ENCODE data around the gene HMGA1.
"Not testable (repeated sequence)": the region's sequence is repeated elsewhere in the genome, so short reads cannot be mapped to it uniquely, and the experiment has no call there.

HMGA1 gene

DNA sequence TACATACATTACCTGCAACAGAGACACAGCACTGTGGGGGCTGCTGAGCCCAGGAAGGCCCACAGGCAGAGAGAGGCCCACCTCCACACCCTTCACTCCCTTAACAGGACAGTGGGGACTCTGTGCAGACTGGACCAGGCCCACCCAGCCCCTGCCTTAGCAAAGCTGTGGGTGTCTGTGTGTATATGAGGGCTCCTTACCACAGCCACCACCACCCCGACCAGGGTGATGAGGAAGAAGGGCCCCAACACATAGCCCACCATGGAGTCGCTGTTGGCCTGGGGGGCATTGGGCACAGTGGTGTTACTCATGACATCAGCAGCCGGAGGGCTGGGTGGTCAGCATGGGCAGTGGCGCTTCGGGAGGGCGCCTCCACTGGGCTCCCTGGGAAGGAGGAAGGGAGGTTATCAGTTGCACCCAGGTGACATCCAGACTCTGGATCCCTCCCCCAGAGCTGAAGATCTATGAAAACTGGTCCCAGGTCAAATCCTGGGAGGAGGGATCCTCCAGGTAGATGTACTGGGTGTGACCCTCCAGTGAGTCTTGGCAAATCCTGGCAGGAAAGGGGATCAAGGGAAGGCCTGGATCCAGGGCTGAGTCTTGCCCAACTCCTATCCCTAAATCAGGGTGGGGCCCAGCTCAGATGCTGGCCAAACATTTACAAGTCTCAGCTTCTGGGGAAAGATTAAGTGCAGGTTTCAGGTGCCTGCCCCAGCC is 11.0 kb downstream of the HMGA1 start:
- intact Hi-C loops (cut with DNase I), result loop anchor here (1.0 to 5.0 kb wide), 2 partner anchors 23 to 170 kb away; no protein-coding TSS in a partner anchor
- DNase-seq, result no peak

DNA sequence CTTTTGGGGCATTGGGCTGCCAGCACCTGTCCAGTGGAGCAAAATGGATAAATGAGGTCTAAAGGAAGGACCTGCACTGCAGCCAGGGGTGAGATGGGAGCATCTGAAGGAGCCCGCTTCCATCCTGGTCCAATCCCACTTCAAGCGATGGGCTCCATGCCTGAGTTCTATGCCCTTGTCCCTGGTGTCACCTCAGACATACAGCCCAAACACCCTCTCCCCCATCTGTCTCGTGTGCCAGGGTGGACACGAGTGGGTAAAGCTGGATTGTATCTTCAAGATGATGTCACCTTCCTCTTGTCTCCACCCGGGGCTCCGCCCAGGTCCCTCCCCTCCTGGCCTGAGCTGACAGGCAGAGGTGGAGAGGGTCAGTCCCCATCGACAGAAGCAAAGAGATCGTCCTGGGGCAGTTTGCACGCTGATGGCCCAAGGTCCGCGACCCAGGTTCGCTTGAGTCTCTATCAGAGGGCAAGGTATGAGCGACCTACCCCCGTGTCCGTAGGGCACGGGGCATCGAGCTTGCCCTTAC is 11.6 kb downstream of the HMGA1 start:
- intact Hi-C loops (cut with DNase I), result loop anchor here (1.0 to 5.0 kb wide), 2 partner anchors 24 to 169 kb away; no protein-coding TSS in a partner anchor
- peak in 23 of 42 donors; percentile 18 to 63 (median 45) for DNase-seq

DNA sequence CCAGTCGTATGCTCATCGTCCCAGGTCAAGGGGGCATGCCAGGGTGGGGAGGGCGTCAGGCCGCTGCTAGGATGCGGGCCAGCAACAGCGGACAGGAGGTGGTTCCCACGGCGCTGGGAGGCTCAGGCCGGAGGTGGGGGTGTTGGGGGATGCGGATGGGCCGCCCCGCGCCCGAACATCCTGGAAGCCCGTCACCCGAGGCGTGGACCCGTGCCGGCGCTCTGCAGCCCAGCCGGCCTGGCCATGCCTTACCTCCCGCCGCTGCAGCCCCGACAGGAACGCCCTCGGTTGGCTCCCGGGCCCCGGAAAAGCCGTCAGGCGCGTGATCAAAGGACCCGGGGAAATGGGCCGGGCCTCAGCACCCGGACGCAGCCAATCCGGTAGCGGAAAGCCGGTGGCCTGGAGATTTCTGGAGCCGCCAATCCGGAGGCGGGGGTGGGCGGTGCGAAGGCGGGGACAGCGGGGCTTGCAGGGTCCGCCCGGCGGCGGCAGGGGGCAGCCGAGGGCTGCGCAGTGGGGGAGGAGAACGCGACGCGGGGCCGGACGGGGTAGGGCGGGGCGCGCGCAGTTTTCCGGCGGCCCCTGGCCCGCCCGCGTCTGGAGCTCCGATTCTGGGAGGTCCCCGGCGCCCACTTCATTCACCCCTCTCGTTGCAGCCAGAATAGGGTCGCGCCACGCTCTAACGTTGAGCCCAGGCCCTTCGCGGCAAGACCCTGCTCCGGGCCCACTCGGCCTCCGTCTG is 12.2 kb downstream of the HMGA1 start, which contains the start of gene SMIM29:
Gene SMIM29 (minus strand): TSS at position 280 of the 742 bp plus-strand sequence. CDS start 1,215 bp downstream, outside the sequence.
- DNase-seq, result peak; percentile 92 to 99 (median 98)
- intact Hi-C loops (cut with DNase I), result loop anchor here (1.0 to 5.0 kb wide), 3 partner anchors 25 to 168 kb away; partner anchors contain the start of gene NUDT3

GRCh38 chr6:34249469-34250261 is 13.0 kb downstream of the HMGA1 start:
- DNase-seq, result peak in 1 of 42 donors; percentile 32
- intact Hi-C loops (cut with DNase I), result loop anchor here (1.0 to 5.0 kb wide), 2 partner anchors 143 to 168 kb away; partner anchors contain the start of gene NUDT3

DNA sequence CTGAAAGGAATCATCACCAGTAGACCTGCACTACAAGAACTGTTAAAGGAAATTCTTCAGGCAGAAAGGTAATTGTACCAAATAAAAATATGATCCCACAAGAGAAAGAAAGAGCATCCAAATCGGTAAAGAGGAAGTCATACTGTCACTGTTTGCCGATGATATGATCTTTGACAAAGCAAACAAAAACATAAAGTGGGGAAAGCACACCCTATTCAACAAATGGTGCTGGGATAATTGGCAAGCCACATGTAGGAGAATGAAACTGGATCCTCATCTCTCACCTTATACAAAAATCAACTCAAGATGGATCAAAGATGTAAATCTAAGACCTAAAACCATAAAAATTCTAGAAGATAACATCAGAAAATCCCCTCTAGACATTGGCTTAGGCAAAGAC is 15.7 kb downstream of the HMGA1 start:
- intact Hi-C loops (cut with DNase I); DNase-seq: not testable (repeated sequence)

DNA sequence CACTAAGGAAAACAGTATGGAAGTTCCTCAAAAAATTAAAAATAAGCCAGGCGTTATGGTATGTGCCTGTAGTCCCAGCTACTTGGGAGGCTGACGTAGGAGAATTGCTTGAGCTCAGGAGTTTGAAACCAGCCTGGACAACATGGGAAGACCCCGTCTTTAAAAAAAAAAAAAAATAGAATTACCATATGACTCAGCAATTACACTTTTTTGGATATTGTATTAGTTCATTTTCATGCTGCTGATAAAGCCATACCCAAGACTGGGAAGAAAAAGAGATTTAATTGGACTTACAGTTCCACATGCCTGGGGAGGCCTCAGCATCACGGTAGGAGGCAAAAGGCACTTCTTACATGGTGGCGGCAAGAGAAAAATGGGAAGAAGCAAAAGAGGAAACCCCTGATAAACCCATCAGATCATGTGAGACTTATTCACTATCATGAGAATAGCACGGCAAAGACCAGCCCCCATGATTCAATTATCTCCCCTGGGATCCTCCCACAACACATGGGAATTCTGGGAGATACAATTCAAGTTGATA is 22.9 kb downstream of the HMGA1 start:
- DNase-seq, result no peak
- intact Hi-C loops (cut with DNase I), result no loop called here

- no peak for DNase-seq
- intact Hi-C loops (cut with DNase I), result no loop called here
Measured at GRCh38 chr6:34260576-34261267, 24.0 kb downstream of the HMGA1 start.

DNA sequence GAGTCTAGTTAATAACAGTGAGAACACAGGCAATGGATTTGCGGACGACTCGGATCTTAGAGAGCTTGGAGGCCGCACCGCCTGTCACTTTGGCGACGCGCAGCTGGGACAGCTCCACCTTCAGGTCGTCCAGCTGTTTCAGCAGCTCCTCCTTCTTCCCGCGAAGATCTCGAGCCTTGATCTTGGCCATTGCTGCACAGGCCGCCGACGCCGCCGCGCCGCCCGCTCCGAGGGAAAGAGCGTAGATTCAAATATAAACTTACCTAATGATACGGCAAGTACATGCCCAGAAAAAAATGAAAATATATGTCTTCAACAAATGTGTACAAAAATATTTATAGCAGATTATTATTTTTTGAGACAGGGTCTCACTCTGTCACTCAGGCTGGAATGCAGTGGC is 26.8 kb downstream of the HMGA1 start:
- DNase-seq; intact Hi-C loops (cut with DNase I): not testable (repeated sequence)

- no peak for DNase-seq
- intact Hi-C loops (cut with DNase I), result no loop called here
Measured at GRCh38 chr6:34267746-34268145, 31.1 kb downstream of the HMGA1 start.

DNA sequence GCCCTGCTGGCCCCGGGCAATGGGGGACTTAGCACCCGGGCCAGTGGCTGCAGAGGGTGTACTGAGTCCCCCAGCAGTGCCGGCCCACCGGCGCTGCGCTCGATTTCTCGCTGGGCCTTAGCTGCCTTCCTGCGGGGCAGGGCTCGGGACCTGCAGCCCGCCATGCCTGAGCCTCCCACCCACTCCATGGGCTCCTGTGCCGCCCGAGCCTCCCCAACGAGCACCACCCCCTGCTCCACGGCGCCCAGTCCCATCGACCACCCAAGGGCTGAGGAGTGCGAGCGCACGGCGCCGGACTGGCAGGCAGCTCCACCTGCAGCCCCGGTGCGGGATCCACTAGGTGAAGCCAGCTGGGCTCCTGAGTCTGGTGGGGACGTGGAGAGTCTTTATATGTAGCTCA is 32.5 kb downstream of the HMGA1 start:
- not testable (repeated sequence) for DNase-seq

DNA sequence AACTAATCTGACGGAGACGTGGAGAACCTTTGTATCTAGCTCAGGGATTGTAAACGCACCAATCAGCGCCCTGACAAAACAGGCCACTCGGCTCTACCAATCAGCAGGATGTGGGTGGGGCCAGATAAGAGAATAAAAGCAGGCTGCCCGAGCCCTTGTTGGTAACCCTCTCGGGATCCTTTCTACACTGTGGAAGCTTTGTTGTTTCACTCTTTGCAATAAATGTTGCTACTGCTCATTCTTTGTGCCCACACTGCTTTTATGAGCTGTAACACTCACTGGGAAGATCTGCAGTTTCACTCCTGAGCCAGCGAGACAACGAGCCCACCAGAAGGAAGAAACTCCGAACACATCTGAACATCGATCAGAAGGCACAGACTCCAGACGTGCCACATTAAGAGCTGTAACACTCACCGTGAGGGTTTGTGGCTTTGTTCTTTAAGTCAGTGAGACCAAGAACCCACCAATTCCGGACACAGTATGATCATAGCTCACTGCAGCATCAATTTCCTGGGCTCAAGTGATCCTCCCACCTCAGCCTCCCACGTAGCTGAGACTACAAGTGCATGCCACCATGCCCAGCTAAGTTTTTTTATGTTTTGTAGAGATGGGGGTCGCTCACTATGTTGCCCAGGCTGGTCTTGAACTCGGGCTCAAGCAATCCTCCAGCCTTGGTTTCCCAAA is 33.1 kb downstream of the HMGA1 start:
- intact Hi-C loops (cut with DNase I); DNase-seq: not testable (repeated sequence)

More for the DNA sequence above, 32.5 kb downstream of the HMGA1 start:
- intact Hi-C loops (cut with DNase I), result not testable (repeated sequence)

DNA sequence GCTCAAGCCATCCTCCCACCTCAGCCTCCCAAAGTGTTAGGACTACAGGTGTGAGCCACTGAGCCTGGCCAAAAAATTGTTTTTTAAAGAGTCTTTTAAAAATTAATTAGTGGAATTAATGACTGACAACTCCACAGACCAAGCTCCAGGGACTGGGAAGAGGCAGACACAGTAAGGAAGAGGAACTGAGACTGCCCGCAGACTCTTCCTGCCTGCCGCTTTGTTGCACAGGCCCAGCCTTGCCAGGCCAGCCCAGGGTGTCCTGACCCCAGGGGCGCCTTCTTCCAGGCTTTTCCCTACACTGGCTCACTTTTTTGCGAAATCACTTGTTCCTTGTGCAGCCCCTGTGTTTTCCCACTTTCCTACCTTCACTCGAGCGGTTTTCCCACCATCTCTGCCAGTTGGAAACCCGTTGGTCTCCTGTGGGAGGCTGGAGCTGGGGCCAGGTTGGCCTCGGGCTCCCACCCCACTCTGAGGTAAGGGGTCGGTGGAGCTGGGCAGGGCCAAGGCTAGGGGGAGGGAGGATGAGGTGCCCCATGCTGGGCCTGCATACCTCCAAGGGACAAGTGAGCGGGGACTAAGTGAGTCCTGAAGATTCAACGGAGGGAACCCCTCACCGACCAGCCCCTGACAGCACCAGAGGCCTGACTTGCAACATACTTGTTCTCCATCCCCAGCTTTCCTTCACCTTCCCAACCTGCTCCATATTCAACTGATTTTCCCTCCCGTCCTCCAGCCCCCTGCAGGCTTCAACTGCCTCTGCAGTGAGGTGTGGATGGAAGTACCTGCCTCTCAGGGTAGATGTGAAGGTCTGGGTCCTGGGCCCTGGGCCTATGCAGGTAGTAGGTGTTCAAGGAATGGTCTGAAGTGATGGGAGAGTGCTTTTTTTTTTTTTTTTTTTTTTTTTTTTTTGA is 35.6 kb downstream of the HMGA1 start:
- peak in 14 of 42 donors; percentile 17 to 51 (median 32) for DNase-seq
- intact Hi-C loops (cut with DNase I), result no loop called here

GRCh38 chr6:34273242-34273805 is 36.7 kb downstream of the HMGA1 start:
- DNase-seq, result no peak
- intact Hi-C loops (cut with DNase I), result no loop called here

DNA sequence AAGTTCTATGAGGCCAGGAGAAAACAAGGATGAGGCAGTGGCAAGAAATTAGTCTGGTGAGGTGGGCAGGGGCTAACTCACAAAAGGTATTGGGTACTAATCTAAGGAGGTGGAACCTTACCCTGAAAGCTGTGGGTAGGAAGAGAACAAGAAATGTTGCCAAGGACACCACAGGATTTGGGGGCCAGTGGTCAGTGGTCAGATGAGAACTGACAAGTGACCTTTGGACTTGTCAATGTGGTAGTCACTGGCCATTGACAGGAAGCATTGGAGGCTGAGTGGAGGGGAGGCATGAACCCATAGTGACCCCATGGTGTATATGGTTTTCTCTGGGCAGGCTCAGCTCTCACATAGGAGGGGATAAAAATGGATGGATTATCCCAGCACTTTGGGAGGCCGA is 37.5 kb downstream of the HMGA1 start:
- no peak for DNase-seq
- intact Hi-C loops (cut with DNase I), result no loop called here

GRCh38 chr6:34275128-34275804 is 38.6 kb downstream of the HMGA1 start:
- no peak for DNase-seq
- intact Hi-C loops (cut with DNase I), result no loop called here

- DNase-seq, result no peak
- intact Hi-C loops (cut with DNase I), result no loop called here
Measured at GRCh38 chr6:34276191-34276590, 39.5 kb downstream of the HMGA1 start.

Data from head of caudate nucleus (tissue), 42 donors.